ENCODE results near the gene FZD2.
"Not testable (repeated sequence)": the region's sequence is repeated elsewhere in the genome, so short reads cannot be mapped to it uniquely, and the experiment has no call there.

The FZD2 gene

DNA sequence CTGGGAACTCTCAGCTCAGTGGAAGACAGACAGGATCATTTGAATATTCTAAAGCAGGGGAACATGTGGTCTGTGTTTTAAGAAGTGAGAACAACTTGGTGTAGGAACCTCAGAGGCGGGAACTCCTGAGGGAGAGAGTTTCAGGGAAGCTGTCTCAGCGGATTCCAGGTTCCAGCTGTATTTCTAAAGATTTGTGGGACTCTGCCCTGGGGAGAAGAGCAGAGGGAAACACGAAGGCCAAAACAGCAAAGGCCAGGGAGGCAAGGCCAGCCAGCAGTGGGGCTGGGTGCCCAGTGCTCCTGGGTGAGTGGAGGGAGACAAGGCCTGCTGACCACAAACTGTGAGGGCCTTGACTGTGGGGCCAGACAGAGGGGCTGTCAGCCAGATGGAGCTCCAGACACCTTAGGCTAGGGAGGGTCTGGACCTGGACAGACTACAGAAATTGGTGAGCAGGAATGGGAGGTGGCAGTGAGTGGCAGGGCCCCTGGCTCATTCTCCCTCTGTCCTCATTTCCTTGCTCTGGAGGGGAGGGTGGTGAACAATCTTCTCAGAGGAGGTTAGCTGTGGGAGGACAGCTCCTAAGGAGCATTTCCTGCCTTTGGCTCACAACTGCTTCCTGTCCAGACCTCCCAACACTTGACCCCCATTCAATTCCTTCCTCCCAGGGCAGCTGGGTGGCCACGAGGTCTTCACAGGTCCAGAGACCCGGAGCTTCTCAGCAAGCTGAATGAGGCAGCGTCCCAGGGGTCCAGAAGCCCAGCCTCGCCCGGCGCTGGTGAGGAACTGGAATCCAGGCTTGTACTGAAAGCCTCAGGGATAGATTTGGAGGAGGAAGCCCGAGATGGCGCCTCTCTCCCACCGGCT is 21.0 kb upstream of the FZD2 start:
- intact Hi-C loops (cut with DNase I; ENCODE audit: low total_unique reads), result no loop called here
- H3K9me3 ChIP-seq, result no peaks in the 10 kb centered on the region
- peaks cover 0 to 8% (median 0%) of the 10 kb centered on the region in 4 donors for H3K4me1 ChIP-seq
- DNase-seq, result no peak
- no peaks in the 10 kb centered on the region for H3K36me3 ChIP-seq
- H3K27ac ChIP-seq, result no peak overlapping the region
- TF ChIP-seq, protein P1, sequence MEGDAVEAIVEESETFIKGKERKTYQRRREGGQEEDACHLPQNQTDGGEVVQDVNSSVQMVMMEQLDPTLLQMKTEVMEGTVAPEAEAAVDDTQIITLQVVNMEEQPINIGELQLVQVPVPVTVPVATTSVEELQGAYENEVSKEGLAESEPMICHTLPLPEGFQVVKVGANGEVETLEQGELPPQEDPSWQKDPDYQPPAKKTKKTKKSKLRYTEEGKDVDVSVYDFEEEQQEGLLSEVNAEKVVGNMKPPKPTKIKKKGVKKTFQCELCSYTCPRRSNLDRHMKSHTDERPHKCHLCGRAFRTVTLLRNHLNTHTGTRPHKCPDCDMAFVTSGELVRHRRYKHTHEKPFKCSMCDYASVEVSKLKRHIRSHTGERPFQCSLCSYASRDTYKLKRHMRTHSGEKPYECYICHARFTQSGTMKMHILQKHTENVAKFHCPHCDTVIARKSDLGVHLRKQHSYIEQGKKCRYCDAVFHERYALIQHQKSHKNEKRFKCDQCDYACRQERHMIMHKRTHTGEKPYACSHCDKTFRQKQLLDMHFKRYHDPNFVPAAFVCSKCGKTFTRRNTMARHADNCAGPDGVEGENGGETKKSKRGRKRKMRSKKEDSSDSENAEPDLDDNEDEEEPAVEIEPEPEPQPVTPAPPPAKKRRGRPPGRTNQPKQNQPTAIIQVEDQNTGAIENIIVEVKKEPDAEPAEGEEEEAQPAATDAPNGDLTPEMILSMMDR (IDR thresholded peaks at IDR 0.05), result no peak
- no peak overlapping the region for H3K4me3 ChIP-seq
- peaks cover 0 to 5% of the 10 kb centered on the region in 2 donors for H3K27me3 ChIP-seq

DNA sequence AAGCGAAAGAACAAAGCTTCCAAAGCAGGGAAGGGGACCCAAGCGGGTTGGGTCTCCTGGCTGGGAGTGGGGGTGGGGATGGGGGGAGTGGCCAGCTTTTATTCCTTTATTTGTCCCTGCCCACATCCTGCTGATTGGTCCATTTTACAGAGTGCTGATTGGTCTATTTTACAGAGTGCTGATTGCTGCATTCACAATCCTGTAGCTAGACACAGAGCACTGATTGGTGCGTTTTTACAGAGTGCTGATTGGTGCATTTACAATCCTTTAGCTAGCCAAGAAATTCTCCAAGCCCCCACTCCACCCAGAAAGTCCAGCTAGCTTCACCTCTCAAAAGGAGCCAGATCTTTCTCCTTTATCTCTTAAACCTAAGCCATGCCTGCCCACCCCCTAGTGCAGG is 19.4 kb upstream of the FZD2 start:
- DNase-seq; H3K36me3 ChIP-seq; H3K4me3 ChIP-seq; H3K9me3 ChIP-seq; intact Hi-C loops (cut with DNase I; ENCODE audit: low total_unique reads); H3K27ac ChIP-seq: not testable (repeated sequence)
- H3K27me3 ChIP-seq, result peaks cover 0 to 14% of the 10 kb centered on the region in 2 donors
- H3K4me1 ChIP-seq, result peaks cover 0 to 13% (median 1%) of the 10 kb centered on the region in 4 donors

DNA sequence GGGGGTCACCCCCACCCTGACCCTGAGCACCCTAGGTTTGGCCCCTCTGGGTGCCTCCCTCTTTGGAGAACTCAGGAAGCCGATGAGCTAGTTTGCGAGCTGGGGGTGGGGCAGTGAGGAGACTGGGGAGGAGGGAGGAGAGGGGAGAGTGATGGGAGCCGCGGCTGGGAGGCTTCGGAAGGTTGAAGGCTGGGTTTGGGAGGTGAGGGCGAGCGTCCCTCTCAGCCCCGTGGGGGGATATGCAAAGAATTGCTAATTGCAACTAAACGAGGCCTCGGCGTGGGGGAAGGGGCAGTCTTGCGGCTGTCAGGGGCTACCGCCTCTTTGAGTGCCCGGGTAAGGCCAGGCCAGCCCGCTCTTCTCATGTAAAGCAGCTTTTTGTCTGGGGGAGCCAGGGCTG is 17.6 kb upstream of the FZD2 start:
- intact Hi-C loops (cut with DNase I; ENCODE audit: low total_unique reads), result no loop called here
- H3K4me1 ChIP-seq, result peaks cover 0 to 14% (median 5%) of the 10 kb centered on the region in 4 donors
- no peaks in the 10 kb centered on the region for H3K36me3 ChIP-seq
- no peak overlapping the region for H3K27ac ChIP-seq
- TF ChIP-seq, protein P1 (IDR thresholded peaks at IDR 0.05), result no peak
- H3K27me3 ChIP-seq, result peaks cover 0 to 14% of the 10 kb centered on the region in 2 donors
- no peak overlapping the region for H3K4me3 ChIP-seq
- no peaks in the 10 kb centered on the region for H3K9me3 ChIP-seq
- DNase-seq, result no peak

DNA sequence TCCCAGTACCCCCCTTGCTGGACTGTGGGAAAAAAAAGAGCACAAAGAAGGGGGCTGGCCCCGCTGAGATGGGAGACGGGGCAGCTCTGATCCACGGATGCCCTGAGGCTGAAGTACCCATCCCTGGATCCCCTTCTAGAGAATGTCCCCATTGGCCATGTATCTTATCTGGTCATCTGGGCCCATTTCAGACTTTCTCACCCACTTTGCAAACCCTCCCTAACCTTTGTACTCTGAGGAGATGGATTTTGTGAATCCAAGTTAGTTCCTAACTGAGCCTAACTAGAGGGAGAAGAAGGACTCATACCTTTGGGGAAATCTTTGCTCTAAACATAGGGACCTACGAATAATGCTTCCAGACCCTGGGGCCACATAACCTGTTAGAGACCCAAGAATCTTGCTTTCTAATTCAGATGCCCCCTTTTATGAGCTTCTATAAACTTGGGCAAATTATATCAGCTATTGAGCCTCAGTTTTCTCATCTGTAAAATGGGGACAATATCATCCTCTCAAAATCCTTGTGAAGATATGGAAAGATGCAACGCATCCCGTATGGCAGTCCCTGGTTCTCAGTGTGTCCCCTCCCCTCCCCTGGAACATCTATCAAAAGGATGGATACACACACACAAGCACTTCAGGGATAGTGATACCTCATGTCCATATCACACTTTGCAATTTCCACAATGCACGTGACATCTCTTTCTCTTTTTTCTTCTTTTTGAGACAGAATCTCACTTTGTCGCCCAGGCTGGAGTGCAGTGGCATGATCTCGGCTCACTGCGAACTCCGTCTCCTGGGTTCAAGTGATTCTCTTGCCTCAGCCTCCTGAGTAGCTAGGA is 16.8 kb upstream of the FZD2 start:
- H3K4me1 ChIP-seq, result peaks cover 0 to 14% (median 5%) of the 10 kb centered on the region in 4 donors
- DNase-seq, result no peak
- H3K36me3 ChIP-seq, result no peaks in the 10 kb centered on the region
- H3K27me3 ChIP-seq, result peaks cover 0 to 14% of the 10 kb centered on the region in 2 donors
- intact Hi-C loops (cut with DNase I; ENCODE audit: low total_unique reads), result no loop called here
- H3K9me3 ChIP-seq, result no peaks in the 10 kb centered on the region
- no peak overlapping the region for H3K27ac ChIP-seq
- H3K4me3 ChIP-seq, result no peak overlapping the region
- TF ChIP-seq, protein P1 (IDR thresholded peaks at IDR 0.05), result no peak

DNA sequence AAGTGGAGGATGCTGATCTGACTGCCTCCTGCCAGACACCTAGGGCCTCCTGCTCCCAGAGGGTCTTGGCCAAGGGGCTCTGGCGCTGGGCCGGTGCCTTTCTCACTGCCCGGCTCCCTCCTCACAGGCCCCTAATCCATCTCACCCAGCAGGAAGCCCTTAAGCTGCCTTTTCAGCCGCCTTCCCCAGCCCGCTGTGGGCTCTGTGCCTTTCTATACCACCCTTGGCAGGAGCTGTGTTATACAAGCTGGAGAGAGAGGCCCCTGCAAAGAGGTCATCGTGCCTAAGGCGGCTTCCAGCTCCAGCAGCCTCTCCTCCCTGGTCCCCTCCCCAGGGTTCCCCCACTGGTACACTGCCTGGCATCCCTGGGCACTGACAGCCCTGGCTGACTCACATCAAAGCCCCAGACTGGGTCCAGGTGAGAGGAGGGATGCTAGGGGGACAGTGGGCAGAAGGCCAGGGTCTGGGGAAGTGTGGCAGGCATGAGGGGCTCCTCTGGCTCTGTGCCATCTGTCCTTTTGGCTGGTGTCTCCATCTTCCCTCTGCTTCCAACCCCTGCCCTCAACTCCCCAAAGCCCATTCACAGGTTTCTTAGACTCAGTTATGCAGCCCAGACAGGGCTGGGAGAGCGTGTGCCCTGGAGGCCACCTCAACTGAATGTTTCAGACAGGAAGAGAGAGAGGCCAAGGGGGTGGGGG is 15.3 kb upstream of the FZD2 start:
- intact Hi-C loops (cut with DNase I; ENCODE audit: low total_unique reads), result no loop called here
- TF ChIP-seq, protein P1 (IDR thresholded peaks at IDR 0.05), result no peak
- no peak for DNase-seq
- Histone ChIP-seq H3K9me3 (no peaks in the 10 kb centered on the region), H3K27ac (no peak overlapping the region), H3K27me3 (peaks cover 0 to 14% of the 10 kb centered on the region in 2 donors), H3K36me3 (no peaks in the 10 kb centered on the region), H3K4me3 (no peak overlapping the region), H3K4me1 (peaks cover 0 to 14% (median 5%) of the 10 kb centered on the region in 4 donors)

Data from tibial artery (tissue), 4 donors.